NCI-H2227 (cell line): ENCODE data around the gene ZNF740.
"Not testable (repeated sequence)": the region's sequence is repeated elsewhere in the genome, so short reads cannot be mapped to it uniquely, and the experiment has no call there.

Experiments used
- DNase-seq: peaks from one replicate; lab custom pipeline; 2025; ENCODE audit not compliant: unreplicated experiment; lab: John Stamatoyannopoulos, UW

The ZNF740 gene, protein sequence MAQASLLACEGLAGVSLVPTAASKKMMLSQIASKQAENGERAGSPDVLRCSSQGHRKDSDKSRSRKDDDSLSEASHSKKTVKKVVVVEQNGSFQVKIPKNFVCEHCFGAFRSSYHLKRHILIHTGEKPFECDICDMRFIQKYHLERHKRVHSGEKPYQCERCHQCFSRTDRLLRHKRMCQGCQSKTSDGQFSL

DNA sequence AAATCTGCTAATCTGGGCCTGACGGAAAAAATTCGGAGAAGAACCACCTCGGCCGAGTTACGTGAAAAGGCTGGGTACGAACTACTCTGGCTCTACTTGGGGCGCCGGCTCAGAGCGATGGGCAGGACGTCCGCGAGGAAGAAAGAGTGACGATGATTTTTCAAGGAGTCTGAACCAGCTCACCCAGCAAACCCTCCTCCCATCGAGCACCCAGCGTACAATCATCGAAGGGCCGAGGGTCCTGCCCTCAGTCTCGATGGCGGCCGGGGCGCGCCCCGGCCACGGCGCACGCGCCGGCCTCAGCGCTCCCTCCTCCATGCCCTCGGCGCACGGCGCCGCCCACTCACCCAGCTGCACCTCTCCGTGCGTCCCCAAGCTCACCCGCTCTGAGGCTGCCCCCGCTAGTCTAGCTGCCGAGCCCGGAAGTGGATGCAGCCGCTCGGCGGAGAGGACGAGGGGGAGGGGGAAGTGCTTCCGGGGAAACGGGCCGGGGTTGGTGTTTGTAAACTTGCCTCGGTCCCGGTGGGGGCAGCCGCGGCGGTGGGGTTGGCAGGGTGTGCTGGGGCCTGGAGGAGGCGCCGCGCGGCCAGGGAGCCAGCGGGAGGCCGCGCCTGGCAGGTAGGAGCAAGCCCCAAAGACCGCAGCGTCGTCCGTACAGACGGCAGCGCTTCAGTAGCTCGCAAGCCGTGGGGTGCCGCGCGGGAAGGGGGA, at the start of gene ZNF740, which contains the start of gene CSAD:
Gene ZNF740, plus strand, starts transcription at position 503 of the 711 bp plus-strand sequence. CDS start 1,262 bp downstream, outside the sequence.
Gene CSAD, minus strand, starts transcription at position 706 of the 711 bp plus-strand sequence. CDS start 7,455 bp downstream, outside the sequence.
- DNase-seq, result peak; percentile 97

DNA sequence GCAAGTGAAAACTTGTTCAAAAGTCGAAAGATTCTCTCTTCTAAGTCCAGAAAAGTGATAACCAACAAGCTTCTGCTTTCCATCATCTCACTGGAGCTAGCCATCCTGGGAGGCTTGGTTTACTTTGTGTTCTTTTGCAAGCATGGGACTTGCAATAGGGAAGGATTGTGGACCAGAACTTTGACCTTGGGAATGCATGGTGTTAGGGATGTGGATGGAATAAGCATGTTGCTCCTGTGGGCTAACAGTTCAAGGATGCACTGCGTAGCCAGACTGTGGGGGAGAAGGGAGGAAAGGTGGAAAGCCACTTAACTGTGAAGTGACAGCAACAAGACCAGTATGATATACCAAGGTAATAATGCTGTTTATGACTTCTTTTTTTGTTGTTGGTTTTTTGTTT, 48.7 kb upstream of the ZNF740 start:
- DNase-seq, result no peak

DNA sequence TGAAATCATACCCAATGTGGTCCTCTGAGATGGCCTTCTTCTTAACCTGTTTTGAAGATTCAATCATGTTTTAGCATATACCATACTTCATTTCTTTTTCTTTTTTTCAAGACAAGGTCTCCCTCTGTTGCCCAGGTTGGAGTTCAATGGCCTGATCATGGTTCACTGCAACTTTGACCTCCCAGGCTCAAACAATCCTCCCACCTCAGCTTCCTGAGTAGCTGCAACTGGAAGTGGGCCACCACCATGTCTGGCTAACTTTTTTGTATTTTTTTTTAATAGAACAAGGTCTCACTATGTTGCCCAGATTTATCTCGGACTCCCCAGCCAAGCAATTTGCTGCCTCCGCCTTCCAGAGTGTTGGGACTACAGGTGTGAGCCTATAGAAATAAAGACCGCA, 46.8 kb upstream of the ZNF740 start:
- DNase-seq, result no peak

DNA sequence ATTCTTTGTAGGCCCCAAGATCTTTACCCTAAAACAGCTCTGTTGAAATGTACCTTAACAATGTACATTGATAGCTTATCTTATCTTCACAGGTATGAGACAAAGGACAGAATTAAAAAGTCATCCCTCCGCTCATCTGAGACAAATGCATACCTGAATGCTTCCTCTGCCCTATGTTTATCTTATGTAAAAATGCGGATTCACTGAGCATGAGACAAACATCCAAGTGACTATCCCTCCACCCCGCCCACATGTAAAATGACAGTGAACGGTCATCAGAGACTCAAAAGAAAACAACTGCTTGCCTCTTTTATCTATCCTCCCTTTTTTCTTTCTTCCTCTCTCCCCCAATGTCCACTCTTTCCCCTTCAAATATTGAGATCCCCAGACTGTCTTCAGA, 37.2 kb upstream of the ZNF740 start:
- DNase-seq, result no peak

DNA sequence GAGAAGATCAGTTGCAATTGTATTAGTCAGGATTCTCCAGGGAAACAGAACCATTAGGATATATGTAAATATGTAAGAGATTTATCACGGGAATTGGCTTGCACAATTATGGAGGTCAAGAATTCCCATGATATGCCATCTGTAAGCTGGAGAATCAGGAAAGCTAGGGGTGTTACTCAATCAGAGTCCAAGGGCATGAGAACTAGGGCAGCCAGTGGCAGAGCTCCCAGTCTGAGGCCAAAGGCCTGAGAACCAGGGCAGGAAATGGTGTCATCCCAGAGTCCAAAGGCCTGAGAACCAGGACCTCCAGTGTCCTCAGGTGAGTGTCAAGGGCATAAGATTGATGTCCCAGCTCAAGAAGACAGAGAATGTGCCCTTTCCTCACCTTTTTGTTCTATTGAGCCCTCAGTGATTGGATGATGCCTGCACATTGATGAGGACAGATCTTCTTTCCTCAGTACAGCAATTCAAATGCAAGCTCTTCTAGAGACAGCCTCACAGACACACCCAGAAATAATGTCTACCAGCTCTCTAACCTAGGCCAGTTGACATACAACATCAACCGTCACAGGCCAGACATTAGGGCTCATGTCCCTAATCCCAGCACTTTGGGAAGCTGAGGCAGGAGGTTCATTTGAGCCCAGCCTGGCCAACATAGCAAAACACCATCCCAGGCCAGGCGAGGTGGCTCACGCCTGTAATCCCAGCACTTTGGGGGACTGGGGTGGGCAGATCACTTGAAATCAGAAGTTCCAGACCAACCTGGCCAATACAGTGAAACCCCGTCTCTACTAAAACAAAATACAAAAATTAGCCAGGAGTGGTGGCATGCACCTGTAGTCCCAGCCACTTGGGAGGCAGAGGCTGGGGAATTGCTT, 34.9 kb upstream of the ZNF740 start:
- DNase-seq, result no peak

DNA sequence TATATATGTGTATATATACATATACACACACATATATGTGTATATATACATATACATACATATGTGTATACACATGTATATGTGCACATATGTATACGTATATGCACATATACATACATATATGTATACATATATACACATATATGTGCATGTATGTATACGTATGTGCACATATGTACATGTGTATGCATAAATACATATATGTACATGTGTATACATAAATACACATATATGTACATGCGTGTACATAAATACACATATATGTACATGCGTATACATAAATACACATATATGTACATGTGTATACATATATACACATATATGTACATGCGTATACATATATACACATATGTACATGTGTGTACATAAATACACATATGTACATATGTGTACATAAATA, 33.3 kb upstream of the ZNF740 start:
- DNase-seq, result no peak

DNA sequence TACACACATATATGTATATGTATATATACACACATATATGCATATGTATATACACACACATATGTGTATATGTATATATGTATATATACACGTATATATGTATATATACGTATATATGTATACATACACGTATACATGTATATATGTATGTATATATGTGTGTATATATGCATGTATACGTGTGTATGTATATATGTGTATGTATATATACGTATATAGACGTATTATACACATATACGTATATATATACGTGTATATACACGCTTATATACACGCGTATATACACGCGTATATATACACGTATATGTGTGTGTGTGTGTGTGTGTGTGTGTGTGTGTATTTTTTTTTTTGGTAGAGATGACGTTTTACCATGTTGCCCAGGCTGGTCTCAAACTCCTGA, 32.9 kb upstream of the ZNF740 start:
- DNase-seq, result no peak

DNA sequence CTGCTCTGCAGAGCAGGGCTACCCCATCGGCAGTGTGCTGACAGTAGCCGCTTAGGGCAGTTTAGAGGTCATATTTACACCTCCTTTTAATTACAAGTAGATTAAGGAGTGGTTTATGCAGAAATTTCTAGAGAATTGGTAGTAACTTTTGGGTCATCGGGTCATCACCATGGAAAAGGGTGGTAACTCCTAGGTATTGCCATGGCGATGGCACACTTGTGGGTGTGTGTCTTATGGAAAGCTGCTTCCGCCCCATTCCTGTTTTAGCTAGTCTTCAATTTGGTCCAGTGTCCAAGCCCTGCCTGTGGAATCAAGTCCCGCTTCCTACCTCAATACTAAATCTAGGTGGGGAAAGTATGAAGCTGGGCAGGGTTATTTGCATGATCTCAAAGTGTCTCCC, 29.5 kb upstream of the ZNF740 start:
- no peak for DNase-seq

DNA sequence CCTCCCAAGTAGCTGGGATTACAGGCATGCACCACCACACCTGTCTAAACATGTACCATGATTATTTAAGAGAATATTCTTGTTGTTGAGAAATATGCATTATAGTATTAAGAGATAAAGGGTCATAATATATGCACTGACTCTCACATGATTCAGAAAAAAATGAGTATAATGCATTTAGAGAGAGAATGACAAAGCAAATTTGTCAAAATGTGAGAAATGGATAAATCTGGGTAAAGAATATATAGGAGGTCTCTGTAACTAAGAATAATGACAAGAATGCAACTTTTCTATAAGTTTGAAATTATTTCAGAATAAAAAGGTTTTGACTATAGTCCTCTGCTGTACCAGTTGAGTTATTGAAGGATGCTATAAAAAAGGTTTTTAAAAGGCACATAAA, 28.1 kb upstream of the ZNF740 start:
- no peak for DNase-seq

DNA sequence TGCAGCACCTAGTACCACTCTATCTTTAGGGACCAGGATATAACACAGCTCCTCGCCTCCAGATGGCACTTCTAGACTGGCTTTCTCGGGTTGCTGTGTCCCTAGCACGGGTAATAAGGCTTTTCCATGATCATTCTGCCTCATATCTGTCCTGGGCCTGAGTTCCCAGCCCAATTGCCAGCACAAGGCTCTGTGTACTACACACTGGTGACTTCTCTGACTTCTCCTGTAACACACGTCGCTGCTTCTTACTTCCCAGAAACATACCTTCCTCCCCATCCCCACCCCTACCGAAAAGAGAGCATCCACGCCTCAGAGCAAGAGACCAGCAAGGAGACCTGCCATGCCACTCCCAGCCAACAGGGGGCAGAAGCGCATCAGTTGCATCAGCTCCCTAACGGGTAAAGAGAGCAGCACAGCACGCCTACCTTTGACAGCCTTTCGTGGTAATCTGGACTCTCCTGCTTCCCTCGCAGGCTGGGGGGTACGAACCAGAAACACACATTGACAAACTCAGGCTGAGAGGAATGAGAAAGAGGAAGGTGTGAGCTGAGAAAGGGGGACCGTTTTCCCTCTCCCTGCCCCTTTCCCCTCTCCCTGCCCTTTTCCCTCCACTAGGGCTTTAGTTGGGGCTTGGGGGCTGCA, 21.2 kb upstream of the ZNF740 start:
- peak; percentile 63 for DNase-seq

DNA sequence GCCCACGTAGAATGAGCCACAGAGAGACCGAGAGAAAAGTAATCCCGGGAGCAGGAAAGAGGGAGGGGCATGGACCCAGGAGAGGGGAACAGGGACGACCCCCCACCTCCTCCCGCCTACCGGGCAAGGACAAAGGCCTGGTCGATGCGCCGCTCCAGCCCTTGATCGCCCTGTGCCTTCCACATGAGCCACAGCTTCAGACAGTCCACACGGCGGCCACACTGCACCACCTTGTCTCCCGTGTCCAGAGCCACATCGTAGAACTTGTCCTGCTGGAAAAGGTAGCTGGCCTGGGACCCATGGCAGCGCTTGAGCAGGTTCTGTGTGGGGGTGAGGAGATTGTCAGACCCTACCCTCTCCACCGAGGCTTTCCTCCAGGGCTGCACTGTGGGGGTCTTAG, 20.5 kb upstream of the ZNF740 start:
- no peak for DNase-seq

DNA sequence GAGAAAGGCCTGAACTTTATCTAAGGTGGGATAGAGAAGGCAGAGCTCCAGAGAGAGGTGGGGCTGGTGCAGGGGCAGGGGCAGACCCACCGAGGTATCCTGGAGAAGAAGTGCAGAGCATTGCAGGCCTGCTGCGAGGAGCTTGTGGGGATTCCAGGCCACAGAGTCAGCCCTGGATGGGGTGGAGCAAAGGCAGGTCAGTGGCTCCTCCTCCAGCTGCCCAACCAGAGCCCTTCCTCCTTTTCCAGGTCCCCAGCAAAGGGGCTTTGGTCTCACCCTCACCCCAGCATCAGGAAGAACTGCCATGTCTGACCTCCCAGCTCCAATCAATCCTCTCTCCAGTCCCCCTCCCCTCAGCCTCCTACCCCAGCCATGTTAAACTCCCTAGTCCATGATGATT, 19.8 kb upstream of the ZNF740 start:
- DNase-seq, result no peak

DNA sequence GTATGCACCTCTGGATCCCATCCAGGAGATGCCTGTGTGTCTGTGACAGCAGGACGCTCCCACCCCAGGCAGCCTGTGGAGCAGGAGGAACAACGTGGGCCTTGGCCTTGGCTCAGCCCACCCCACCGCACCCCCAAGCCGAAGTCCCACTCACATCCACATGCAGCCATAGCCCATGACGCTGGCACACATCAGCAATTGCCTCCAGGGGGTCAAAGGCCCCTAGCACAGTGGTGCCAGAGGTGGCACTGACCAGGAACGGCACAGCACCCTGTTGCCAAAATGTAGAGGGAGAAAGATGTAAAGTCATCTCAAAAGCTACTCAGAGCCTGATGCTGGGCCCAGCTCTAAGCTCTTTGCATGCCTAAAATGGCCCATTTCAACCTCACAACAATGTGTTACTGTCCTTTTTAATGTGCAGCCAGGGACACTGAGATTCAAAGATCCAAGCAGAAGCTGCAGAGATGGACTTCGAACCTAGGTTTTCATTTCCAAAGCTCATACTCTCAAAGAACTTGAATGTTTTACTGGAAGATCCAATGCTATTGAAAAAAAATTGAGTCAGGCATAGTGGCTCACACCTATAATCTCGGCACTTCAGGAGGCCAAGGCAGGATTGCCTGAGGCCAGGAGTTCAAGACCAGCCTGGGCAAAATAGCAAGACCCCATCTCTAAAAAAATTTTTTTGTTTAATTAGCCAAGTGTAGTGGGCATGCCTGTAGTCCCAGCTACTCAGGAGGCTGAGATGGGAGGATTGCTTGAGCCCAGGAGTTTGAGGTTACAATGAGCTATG, 19.2 kb upstream of the ZNF740 start:
- no peak for DNase-seq

DNA sequence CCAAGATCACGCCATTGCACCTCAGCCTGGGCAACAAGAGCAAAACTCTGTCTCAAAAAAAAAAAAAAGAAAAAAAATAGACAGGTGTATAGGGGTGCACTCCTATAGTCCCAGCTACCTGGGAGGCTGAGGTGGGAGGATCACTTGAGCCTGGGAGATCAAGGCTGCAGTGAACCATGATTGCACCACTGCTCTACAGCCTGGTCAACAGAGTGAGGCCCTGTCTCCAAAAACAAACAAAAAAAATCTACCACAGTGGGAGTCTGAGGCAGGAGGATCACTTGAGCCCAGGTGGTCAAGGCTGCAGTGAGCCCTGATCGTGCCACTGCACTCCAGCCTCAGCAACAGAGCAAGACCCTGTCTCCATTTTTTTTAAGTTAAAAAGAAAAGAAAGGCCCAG, 17.5 kb upstream of the ZNF740 start:
- not testable (repeated sequence) for DNase-seq

DNA sequence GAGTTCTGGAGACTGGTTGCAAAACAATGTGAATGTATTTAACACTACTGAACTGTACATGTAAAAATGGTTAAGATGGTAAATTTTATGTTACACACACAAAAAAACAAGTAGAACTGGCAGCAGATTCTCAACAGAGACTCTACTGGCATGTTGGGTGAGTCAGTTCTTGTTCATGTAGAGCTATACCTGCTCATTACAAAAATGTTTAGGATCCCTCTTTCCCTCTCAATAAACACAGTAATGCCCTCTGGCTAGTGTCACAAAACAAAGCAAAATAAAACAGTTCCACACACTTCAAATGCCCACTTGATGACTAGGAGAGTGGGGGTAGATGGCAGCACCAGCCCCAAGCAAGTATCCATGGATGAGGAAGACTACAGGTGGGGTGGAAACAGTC, 13.7 kb upstream of the ZNF740 start:
- DNase-seq, result no peak

DNA sequence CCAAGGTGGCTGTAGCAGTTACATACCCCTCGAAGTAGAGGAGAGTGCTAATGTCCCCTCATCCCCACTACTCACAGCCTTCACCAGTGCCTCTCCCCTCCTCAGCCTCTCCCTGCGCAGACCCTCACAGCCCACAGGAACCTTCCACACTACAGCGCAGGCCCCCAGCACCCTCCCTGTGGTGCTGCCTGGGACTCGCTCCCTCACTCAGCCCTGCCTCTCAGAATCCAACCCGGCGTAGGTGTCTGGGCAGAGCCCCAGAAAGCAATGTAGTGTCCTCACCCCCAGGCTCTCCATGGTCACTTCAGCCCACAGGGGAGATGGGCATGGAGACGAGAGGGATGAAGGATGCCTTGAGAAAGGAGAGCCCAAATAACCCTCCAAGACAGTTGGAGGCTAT, 10.9 kb upstream of the ZNF740 start:
- DNase-seq, result no peak

DNA sequence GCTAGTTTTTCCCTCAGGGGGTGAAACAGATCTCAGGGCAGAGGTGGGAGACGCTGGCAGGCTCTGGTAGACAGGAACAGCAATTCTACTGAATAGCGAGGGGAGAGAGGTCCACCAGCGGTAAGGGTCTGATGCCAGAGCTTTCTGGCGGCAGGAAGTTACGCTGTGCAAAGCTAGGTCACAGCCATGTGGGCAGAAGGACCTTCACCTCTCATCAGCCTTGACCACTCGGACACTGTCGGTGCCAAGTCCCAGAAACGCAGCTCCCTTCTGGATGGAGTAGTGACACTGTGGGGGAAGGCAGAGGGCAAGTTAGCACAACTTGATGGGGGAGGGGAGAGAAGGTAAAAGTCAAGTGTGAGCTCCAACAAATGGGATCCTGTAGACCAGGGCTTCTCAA, 10.3 kb upstream of the ZNF740 start:
- no peak for DNase-seq

DNA sequence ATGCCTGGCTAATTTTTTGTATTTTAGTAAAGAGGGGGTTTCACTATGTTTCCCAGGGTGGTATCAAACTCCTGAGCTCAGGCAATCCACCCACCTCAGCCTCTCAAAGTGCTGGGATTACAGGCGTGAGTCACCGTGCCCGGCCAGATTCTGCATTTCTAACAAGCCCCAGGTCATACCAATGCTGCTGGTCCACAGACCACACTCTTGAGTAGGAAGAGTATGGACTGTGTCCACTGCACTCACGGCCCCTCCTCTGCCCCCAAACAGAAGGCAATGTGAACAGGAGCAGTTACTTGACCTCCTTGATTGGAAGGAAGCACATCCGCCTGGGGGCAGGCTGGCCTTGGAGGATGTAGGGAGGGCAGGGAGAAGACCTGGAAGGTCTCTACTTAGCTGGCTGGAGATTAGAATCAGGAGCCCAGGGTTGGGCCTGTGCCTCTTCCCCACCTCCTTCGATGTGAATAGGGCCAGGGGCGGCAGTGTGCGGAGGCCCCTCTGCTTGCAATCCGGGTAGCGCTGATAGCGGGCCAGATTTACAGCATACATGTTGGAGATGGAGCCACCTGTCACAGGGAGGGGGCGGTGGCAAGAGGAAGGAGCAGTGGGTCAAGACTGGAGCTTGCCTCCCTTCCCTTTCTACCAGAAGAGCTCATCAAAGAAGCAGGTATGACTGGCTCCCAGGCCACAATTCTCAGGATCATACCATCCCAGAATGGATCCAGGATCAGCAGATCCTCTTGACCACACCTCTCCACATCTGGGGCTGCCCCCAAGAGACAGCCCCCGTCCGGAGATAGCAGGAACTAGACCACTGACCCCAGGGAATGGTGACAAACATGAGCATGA, 9.4 kb upstream of the ZNF740 start:
- no peak for DNase-seq

DNA sequence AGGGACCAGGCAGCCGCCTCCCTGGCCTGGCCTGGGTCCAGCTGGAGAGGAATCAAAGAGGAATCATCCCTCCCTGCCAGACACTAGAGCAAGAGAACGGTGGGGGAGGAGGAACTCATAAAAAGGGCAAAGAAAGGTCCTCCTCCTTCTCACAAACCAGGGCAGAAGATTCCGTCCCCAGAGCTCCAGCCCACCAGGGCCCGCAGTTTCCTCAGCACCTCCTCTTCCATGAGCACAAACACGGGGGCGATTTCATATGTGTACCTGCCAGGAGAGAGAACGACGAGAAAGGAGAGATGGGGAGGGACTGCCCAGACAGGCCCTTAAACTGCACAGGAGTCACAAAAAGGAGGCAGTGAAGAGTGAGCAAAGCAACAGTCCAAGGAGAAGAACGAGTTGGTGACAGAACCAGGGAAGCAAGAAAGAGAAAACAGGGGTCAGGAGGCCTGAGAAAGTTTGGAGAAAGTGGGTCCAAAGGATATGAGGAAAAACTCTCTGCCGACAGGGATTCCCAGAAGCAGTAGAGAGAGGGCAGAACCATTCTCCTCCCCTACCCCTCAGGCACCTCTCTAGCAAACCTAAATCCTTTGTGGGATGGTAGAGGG, 8.7 kb upstream of the ZNF740 start:
- no peak for DNase-seq
